ENCODE data around the gene ANKRD16. TPM values are rescaled to one million over a fixed set of nuclear protein-coding genes. Genes with fewer than 3 reads are reported as not detected.
"Not testable (repeated sequence)": the region's sequence is repeated elsewhere in the genome, so short reads cannot be mapped to it uniquely, and the experiment has no call there.

Gene ANKRD16
- total RNA-seq = 1 to 10 TPM; 6.7 to 7.1 TPM
- long read RNA-seq, transcript ANKRD16-202 (7 exons, 1,646 nt) = major isoform, 10 of 19 reads
- long read RNA-seq, partial matches to known transcripts = 0 of 19 reads
- long read RNA-seq, other reads (novel, unspliced or antisense) = 5 of 19 reads

DNA sequence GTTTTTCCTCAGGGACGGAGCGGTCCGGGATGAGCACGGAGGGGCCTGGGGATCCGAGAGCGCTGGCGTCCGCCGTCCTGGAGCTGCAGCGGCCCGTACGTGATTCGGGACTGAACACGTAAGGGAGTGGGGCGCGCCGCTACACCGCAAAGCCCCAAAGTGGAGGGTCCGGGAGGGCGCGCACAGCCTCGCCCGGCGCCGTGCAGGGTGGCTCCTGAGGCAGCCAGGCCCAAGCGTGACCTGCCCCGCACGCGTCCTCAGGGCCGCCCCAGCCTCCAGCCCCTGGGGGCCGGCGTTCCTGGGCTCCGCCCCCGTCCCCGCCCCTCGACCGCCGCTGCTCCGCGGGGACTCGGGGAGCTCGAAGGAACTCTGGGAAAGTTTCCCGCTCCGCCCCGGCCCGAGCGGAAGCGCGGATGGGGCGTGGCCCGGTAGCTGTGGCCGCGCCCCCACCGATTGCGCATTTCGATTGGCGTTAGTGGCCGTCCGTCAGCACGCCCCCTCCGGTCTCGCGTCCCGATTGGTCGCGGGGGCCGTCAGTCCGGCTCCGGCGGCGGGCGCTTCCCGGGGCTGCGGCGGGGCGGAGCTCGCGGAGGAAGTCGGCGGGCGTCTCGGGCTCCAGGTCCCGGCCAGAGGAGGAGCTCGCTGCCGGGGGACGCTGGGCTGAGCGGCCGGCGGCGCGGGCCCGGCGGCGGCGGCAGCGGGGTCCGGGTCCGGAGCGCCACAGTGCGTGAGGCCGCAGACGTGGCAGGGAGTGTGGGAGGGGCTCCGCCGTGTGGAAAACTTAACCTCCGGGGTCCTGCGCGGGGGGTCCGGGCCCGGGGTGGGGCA is at the start of gene ANKRD16, which contains the start of gene FBH1:
ANKRD16 (minus strand) TSS at position 270 of the 828 bp plus-strand sequence. CDS start 539 bp downstream, outside the sequence.
FBH1 (plus strand) TSS at position 620 of the 828 bp plus-strand sequence; CDS start at position 723, 103 bp downstream.
- peak; percentile 86 for ATAC-seq
- intact Hi-C loops (cut with DNase I, micrococcal nuclease) = no loop called here
- peak; percentile 98 to 99 for DNase-seq

GRCh38 chr10:5938291-5938690 is 48.6 kb upstream of the ANKRD16 start:
- intact Hi-C loops (cut with DNase I, micrococcal nuclease) = no loop called here
- ATAC-seq = no peak

DNA sequence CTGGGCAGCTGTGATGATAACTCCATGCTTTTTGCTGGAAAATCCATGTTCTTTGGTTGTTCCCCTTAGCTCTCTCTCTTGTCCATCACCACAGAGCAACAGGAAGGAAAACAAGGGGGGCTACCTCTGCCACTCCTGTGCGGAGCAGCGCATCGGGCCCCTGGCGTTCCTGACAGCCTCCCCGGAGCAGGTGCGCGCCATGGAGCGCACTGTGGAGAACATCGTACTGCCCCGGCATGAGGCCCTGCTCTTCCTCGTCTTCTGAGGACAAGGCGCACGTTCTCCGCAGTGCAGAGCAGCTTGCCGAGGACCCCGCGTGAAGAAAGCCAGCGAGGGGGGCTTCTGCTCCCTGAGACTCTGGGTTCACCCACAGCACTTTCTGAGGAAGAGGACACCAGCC is 47.3 kb upstream of the ANKRD16 start:
- intact Hi-C loops (cut with DNase I, micrococcal nuclease) = no loop called here
- peak; percentile 12 for ATAC-seq
- DNase-seq = no peak

More at GRCh38 chr10:5938291-5938690, 48.6 kb upstream of the ANKRD16 start:
- no peak for DNase-seq

DNA sequence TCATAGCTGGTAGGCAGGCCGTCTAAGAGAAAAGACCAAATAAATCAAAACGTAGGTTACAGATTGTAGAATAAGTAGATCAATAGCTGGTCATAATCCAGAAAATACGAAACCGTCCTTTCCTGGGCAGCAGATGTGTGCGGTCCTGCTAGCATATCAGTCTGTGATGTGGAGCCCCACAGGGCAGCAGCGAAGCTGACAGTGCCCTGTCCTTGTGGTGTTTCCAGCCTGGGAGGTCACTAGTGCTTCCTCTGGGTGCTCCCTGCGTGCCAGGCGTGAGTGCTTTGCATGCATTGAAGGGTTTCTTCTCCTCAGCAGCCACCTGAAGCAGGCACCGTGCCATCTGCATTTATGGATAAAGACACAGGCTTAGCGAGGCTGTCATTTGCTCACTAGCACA is 45.9 kb upstream of the ANKRD16 start:
- DNase-seq (no peak), ATAC-seq (no peak)
- intact Hi-C loops (cut with DNase I, micrococcal nuclease) = no loop called here

GRCh38 chr10:5933909-5934546 is 44.3 kb upstream of the ANKRD16 start:
- intact Hi-C loops (cut with DNase I, micrococcal nuclease) = no loop called here
- no peak for DNase-seq
- ATAC-seq = no peak

- DNase-seq (no peak), ATAC-seq (no peak)
- intact Hi-C loops (cut with DNase I, micrococcal nuclease) = no loop called here
These were observed 42.7 kb upstream of the ANKRD16 start for GRCh38 chr10:5932345-5932744.

GRCh38 chr10:5930272-5930671 is 40.6 kb upstream of the ANKRD16 start:
- ATAC-seq = no peak
- intact Hi-C loops (cut with DNase I, micrococcal nuclease) = no loop called here
- no peak for DNase-seq

- ATAC-seq (no peak), DNase-seq (no peak)
- intact Hi-C loops (cut with DNase I, micrococcal nuclease) = no loop called here
These were observed 39.7 kb upstream of the ANKRD16 start for GRCh38 chr10:5929442-5929841.

DNA sequence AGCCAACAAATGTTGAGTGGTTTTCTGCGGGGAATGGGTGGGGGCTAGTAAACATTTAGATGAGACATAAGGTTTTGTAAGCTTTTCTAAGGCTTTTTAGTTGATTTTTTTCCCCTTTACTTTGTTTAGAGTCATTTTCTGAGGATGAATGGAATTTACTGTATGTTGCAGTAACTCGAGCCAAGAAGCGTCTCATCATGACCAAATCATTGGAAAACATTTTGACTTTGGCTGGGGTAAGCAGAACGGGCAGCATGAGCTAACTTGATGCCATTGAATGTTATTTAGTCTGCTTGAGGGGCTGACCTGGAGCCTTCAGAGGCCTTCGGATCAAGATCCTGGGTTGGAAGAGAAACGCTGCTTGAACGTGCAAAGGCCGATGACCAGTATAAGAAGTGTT is 37.6 kb upstream of the ANKRD16 start:
- DNase-seq (no peak), ATAC-seq (no peak)
- intact Hi-C loops (cut with DNase I, micrococcal nuclease) = no loop called here

DNA sequence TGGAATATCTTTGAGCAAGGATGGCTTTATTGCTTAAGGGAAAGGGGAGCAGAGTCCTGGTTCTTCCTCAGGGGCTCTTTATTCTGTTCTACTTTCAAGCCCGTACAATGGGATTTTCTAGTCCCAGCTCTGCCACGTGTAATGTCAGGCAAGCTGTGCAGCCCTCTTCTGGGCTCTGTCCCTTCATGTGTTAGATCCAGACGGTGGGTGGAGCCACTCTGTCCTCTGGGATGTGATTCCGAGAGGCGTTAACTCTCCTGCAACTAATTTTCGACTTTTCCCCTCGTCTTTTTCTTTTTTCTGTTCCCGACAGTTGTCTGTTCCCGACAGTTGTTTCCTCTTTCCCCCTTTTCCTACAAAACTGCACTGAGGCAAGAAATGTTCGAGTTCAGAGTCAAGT is 35.2 kb upstream of the ANKRD16 start:
- intact Hi-C loops (cut with DNase I, micrococcal nuclease) = no loop called here
- ATAC-seq (no peak), DNase-seq (no peak)

DNA sequence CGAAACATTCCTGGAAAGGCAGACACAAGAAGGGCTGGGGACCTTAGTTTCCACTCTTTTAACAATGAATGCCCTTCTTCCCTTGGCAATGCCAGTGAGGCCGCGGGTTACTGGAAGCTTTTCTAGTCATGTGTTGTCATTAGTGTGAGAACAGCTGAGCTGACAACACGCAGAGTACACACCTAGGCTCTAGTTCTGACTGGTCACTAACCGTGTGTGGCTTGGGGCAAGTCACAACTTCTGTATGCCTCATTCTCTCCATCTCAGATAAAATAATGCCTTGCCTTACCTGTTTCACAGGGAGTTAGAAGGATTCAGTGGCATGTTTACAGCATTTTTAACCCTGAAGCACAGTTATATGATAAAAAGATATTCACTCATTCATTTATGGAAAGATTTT is 32.1 kb upstream of the ANKRD16 start:
- intact Hi-C loops (cut with DNase I, micrococcal nuclease) = no loop called here
- ATAC-seq (no peak), DNase-seq (no peak)

DNA sequence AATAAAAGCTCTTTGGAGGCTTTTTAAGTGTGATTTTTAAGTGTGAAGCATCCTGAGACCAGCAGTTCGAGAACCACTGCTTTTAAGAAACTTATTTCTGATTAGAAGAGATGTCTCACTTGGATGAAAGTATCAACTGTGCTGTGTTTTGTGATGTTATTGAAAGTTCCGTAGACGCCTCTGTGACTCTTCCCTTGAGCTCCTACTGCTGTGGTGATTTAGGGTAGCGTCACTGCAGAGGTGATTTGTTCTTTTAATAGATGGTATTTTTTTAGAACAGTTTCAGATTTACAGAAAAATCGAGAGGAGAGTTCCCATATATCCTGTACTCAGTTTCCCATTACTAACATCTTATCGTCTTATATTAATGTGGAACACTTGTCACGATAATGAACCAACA is 29.9 kb upstream of the ANKRD16 start:
- intact Hi-C loops (cut with DNase I, micrococcal nuclease) = no loop called here
- ATAC-seq (no peak), DNase-seq (no peak)

GRCh38 chr10:5918763-5919162 is 29.1 kb upstream of the ANKRD16 start:
- DNase-seq (no peak), ATAC-seq (no peak)
- intact Hi-C loops (cut with DNase I, micrococcal nuclease) = no loop called here

DNA sequence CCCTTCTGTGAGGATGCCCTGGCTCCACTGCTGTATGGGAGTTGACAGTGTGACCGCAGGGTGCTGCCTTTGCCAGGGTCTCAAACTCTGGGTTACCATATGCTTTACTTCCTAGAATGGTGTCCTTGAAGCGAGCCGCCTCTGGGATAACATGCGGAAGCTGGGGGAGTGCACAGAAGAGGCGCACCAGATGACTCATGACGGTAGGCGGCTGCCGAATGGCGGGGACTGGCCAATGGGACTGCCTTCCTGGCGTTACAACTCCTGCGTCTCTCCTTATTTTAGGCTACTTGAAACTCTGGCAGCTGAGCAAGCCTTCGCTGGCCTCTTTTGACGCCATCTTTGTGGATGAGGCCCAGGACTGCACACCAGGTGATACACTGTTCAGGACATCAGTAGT is 27.6 kb upstream of the ANKRD16 start:
- intact Hi-C loops (cut with DNase I, micrococcal nuclease) = no loop called here
- DNase-seq = no peak
- ATAC-seq = no peak

- DNase-seq (no peak), ATAC-seq (no peak)
- intact Hi-C loops (cut with DNase I, micrococcal nuclease) = no loop called here
These were observed 25.8 kb upstream of the ANKRD16 start for GRCh38 chr10:5915451-5915850.

DNA sequence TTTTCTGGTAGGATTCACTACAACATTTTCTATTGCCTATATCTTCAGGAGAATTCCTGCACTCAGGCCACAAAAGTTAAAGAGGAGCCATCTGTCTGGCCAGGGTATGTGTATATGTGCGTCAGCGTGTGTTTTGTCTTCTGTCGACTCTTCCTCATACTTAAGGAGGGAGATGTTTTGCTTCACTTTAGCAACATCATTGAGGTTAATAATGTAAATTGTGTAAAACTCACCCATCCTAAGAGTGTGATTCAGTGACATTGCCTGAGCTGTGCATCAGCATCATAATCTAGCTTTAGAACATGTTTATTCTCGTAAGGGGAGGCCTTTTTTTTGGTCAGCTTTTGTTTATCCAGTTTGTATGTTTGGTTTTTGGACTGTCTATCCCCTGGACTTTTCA is 24.0 kb upstream of the ANKRD16 start:
- intact Hi-C loops (cut with DNase I, micrococcal nuclease) = no loop called here
- DNase-seq (no peak), ATAC-seq (no peak)

DNA sequence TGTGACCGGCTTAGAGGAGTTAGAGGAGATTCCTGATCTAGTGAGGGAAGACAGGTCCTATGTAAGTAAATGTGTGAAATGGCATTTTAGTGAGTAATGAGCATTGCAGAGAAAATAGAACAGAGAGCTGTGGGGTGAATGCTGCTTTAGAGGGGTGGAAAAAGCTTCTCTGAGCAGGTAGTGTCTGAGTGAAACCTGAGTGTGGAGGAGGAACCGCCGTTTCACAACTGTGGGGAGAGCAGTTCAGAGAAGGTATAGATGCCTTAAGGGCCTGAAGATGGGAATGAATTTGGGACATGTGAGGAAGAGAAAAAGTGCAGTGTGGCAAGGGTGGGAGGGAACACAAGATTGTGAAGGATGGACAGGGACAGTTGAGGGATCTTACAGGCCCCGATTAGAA is 22.0 kb upstream of the ANKRD16 start:
- ATAC-seq = no peak
- no peak for DNase-seq
- intact Hi-C loops (cut with DNase I, micrococcal nuclease) = no loop called here

DNA sequence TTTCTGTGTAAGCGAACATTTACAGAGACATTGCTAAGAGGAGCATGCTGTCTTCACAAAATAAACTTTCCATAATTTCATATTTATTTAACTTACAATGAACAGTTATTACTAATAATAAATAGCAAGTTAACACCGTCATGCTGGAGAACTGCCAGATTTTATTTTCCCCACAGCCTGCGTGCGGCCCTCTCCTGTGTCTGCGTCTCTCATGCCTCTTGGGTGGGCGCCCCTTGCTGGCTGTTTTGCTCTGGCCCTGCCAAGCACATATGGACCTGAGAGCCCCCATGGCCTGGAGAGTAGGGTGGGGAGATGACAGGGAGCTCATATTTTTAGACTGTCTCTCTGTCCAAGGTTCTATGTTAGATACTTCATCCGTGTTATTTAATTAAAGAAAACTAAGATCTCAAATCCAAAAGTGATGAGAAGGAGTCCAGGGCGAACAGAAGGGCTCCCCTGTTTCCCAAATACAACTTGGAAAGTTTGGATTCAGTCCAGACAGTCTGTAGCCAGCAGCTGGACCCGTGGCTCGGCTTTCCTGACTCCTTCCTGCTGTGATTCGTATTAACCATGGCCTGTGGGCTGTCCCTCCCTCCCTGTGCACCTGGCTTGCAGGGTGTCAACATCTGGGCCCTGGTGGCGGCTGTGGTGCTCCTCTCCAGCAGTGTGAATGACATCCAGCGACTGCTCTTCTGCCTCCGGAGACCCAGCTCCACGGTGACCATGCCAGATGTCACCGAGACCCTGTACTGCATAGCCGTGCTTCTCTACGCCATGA is 20.8 kb upstream of the ANKRD16 start:
- no peak for ATAC-seq
- no peak for DNase-seq
- intact Hi-C loops (cut with DNase I, micrococcal nuclease) = no loop called here

DNA sequence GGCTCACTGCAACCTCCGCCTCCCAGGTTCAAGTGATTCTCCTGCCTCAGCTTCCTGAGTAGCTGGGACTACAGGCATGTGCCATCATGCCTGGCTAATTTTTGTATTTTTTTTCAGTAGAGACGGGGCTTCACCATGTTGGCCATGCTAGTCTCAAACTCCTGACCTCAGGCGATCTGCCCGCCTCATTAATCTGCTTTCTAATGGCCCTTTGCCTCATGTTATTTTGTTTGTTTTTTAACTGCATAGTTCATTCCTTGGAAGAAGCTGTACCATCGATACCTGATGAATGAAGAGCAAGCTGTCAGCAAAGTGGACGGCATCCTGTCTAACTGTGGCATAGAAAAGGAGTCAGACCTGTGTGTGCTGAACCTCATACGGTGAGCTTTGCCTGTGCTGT is 19.0 kb upstream of the ANKRD16 start:
- intact Hi-C loops (cut with DNase I, micrococcal nuclease); DNase-seq; ATAC-seq: not testable (repeated sequence)

All from left colon (tissue), 2 donors.